Neural cell (in vitro differentiated cells): Measurements from ENCODE around the gene ADAMTS6.

Source experiments
- EP300 ChIP-seq: fragments of 450-650 bp; conservative IDR thresholded peaks from 2 replicates; pipeline ENCODE4 v1.6.1; 2014; ENCODE audit warnings: antibody characterized with exemption, mild to moderate bottlenecking, moderate library complexity; ENCODE audit not compliant: poor library complexity, severe bottlenecking
- EZH2 ChIP-seq: fragments of 200-600, 300-800 bp; shearing (Covaris generic), sonication (generic); IDR thresholded peaks from 2 replicates; pipeline ENCODE4 v1.6.1; 2014; ENCODE audit warnings: antibody characterized with exemption, low read length, borderline replicate concordance, mild to moderate bottlenecking; ENCODE audit not compliant: insufficient read depth, poor library complexity, severe bottlenecking
- POLR2AphosphoS5 ChIP-seq: IDR thresholded peaks from 2 replicates; pipeline ENCODE4 v1.6.1; 2012
- RAD21 ChIP-seq: fragments of 450-650 bp; conservative IDR thresholded peaks from 2 replicates; pipeline ENCODE4 v1.6.1; 2014; ENCODE audit warnings: antibody characterized with exemption, mild to moderate bottlenecking, moderate library complexity
- SMC3 ChIP-seq: fragments of 450-650 bp; conservative IDR thresholded peaks from 2 replicates; pipeline ENCODE4 v1.6.1; 2014; ENCODE audit warnings: antibody characterized with exemption, mild to moderate bottlenecking, moderate library complexity; ENCODE audit not compliant: poor library complexity
- TF ChIP-seq, protein P1 (sequence below): fragments of 450-650 bp; IDR thresholded peaks from 2 replicates; pipeline ENCODE4 v1.5.1; 2014; ENCODE audit warnings: antibody characterized with exemption, mild to moderate bottlenecking, moderate library complexity; ENCODE audit not compliant: poor library complexity, severe bottlenecking
- TF ChIP-seq, protein P2 (sequence below): IDR thresholded peaks from 2 replicates; pipeline ENCODE4 v1.6.1; 2012; ENCODE audit warnings: borderline replicate concordance

DNA sequence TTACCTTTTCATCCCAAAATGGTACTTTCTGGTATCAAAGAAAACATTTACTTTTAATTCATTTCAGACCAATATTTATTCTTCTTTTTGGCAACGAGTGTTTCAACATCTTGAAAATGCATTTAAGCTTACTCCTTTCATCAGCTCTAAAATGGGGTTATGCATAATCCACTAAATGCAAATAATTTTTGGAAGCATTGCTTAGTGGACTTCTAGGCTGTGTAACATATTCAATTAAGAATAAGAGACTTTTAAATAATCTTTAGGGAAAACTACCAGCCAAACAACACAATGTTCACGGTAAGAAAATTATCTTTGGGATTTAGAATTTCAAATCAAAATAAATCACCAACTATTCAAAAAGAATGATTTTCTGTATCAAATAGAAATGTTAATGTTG lies 118.2 kb downstream of the ADAMTS6 start:
- TF ChIP-seq, protein P1, sequence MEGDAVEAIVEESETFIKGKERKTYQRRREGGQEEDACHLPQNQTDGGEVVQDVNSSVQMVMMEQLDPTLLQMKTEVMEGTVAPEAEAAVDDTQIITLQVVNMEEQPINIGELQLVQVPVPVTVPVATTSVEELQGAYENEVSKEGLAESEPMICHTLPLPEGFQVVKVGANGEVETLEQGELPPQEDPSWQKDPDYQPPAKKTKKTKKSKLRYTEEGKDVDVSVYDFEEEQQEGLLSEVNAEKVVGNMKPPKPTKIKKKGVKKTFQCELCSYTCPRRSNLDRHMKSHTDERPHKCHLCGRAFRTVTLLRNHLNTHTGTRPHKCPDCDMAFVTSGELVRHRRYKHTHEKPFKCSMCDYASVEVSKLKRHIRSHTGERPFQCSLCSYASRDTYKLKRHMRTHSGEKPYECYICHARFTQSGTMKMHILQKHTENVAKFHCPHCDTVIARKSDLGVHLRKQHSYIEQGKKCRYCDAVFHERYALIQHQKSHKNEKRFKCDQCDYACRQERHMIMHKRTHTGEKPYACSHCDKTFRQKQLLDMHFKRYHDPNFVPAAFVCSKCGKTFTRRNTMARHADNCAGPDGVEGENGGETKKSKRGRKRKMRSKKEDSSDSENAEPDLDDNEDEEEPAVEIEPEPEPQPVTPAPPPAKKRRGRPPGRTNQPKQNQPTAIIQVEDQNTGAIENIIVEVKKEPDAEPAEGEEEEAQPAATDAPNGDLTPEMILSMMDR, result no peak
- TF ChIP-seq EZH2, result no peak
- TF ChIP-seq POLR2AphosphoS5, result no peak
- no peak for TF ChIP-seq EP300
- TF ChIP-seq, protein P2, sequence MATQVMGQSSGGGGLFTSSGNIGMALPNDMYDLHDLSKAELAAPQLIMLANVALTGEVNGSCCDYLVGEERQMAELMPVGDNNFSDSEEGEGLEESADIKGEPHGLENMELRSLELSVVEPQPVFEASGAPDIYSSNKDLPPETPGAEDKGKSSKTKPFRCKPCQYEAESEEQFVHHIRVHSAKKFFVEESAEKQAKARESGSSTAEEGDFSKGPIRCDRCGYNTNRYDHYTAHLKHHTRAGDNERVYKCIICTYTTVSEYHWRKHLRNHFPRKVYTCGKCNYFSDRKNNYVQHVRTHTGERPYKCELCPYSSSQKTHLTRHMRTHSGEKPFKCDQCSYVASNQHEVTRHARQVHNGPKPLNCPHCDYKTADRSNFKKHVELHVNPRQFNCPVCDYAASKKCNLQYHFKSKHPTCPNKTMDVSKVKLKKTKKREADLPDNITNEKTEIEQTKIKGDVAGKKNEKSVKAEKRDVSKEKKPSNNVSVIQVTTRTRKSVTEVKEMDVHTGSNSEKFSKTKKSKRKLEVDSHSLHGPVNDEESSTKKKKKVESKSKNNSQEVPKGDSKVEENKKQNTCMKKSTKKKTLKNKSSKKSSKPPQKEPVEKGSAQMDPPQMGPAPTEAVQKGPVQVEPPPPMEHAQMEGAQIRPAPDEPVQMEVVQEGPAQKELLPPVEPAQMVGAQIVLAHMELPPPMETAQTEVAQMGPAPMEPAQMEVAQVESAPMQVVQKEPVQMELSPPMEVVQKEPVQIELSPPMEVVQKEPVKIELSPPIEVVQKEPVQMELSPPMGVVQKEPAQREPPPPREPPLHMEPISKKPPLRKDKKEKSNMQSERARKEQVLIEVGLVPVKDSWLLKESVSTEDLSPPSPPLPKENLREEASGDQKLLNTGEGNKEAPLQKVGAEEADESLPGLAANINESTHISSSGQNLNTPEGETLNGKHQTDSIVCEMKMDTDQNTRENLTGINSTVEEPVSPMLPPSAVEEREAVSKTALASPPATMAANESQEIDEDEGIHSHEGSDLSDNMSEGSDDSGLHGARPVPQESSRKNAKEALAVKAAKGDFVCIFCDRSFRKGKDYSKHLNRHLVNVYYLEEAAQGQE, result no peak
- TF ChIP-seq SMC3, result no peak
- no peak for TF ChIP-seq RAD21
